Measurements from ENCODE around the gene FAM180B. TPM values are rescaled to one million over a fixed set of nuclear protein-coding genes. Genes with fewer than 3 reads are reported as not detected.

The FAM180B gene
- total and polyA plus RNA-seq, 2 experiments from 2014 or later, result not detected

Small RNA genes lying within 50 kb of the gene (small RNA-seq; reads per million reads assigned to genes)
- gene RN7SL652P (ENCODE audit: low replicate concordance) (not detected), gene RNU5E-10P (ENCODE audit: low replicate concordance) (not detected)

Other genes with a start within 250 kb of the FAM180B start
- gene MYBPC3, start 234.0 kb upstream of the FAM180B start, total RNA-seq (2014; rRNA removed; shearing (Covaris generic)), result not detected in 2 replicates
- 0.24 TPM in 1 of 2 replicates, not detected in the other for gene MYBPC3, start 234.0 kb upstream of the FAM180B start, polyA plus RNA-seq (2016; fragmentation: Nextera tagmentation; extraction: Ambion mirVana)
- gene SPI1, start 208.1 kb upstream of the FAM180B start, total RNA-seq (2014; rRNA removed; shearing (Covaris generic)), result not detected in 2 replicates
- gene SPI1, start 208.1 kb upstream of the FAM180B start, polyA plus RNA-seq (2016; fragmentation: Nextera tagmentation; extraction: Ambion mirVana), result 0.19 and 0.23 TPM in 2 replicates
- 32.7 TPM in 2 replicates for gene SLC39A13, start 178.1 kb upstream of the FAM180B start, total RNA-seq (2014; rRNA removed; shearing (Covaris generic))
- gene SLC39A13, start 178.1 kb upstream of the FAM180B start, polyA plus RNA-seq (2016; fragmentation: Nextera tagmentation; extraction: Ambion mirVana), result 15.8 TPM in 2 replicates
- 147 and 149 TPM in 2 replicates for gene PSMC3, start 160.2 kb upstream of the FAM180B start, total RNA-seq (2014; rRNA removed; shearing (Covaris generic))
- gene PSMC3, start 160.2 kb upstream of the FAM180B start, polyA plus RNA-seq (2016; fragmentation: Nextera tagmentation; extraction: Ambion mirVana), result 173 and 190 TPM in 2 replicates
- 0.17 TPM in 1 of 2 replicates, not detected in the other for gene RAPSN, start 137.5 kb upstream of the FAM180B start, total RNA-seq (2014; rRNA removed; shearing (Covaris generic))
- gene RAPSN, start 137.5 kb upstream of the FAM180B start, polyA plus RNA-seq (2016; fragmentation: Nextera tagmentation; extraction: Ambion mirVana), result 0.23 and 0.59 TPM in 2 replicates
- 233 TPM in 2 replicates for gene CELF1, start 33.5 kb upstream of the FAM180B start, total RNA-seq (2014; rRNA removed; shearing (Covaris generic))
- gene CELF1, start 33.5 kb upstream of the FAM180B start, polyA plus RNA-seq (2016; fragmentation: Nextera tagmentation; extraction: Ambion mirVana), result 124 and 134 TPM in 2 replicates
- gene PTPMT1, start 21.1 kb upstream of the FAM180B start, total RNA-seq (2014; rRNA removed; shearing (Covaris generic)), result 87.0 and 109 TPM in 2 replicates
- 106 and 109 TPM in 2 replicates for gene PTPMT1, start 21.1 kb upstream of the FAM180B start, polyA plus RNA-seq (2016; fragmentation: Nextera tagmentation; extraction: Ambion mirVana)
- gene KBTBD4, start 7.7 kb upstream of the FAM180B start, total RNA-seq (2014; rRNA removed; shearing (Covaris generic)), result 16.6 and 17.2 TPM in 2 replicates
- gene KBTBD4, start 7.7 kb upstream of the FAM180B start, polyA plus RNA-seq (2016; fragmentation: Nextera tagmentation; extraction: Ambion mirVana), result 4.1 and 5.8 TPM in 2 replicates
- 99.5 and 108 TPM in 2 replicates for gene NDUFS3, start 7.6 kb upstream of the FAM180B start, total RNA-seq (2014; rRNA removed; shearing (Covaris generic))
- gene NDUFS3, start 7.6 kb upstream of the FAM180B start, polyA plus RNA-seq (2016; fragmentation: Nextera tagmentation; extraction: Ambion mirVana), result 168 and 185 TPM in 2 replicates
- 6.6 TPM in 2 replicates for gene C1QTNF4, start 7.7 kb downstream of the FAM180B start, total RNA-seq (2014; rRNA removed; shearing (Covaris generic))
- gene C1QTNF4, start 7.7 kb downstream of the FAM180B start, polyA plus RNA-seq (2016; fragmentation: Nextera tagmentation; extraction: Ambion mirVana), result 5.2 and 5.7 TPM in 2 replicates
- 90.9 and 92.0 TPM in 2 replicates for gene MTCH2, start 55.9 kb downstream of the FAM180B start, total RNA-seq (2014; rRNA removed; shearing (Covaris generic))
- gene MTCH2, start 55.9 kb downstream of the FAM180B start, polyA plus RNA-seq (2016; fragmentation: Nextera tagmentation; extraction: Ambion mirVana), result 155 and 163 TPM in 2 replicates
- 1.6 and 5.6 TPM in 2 replicates for gene AGBL2, start 128.7 kb downstream of the FAM180B start, total RNA-seq (2014; rRNA removed; shearing (Covaris generic))
- 2.1 and 5.1 TPM in 2 replicates for gene AGBL2, start 128.7 kb downstream of the FAM180B start, polyA plus RNA-seq (2016; fragmentation: Nextera tagmentation; extraction: Ambion mirVana)
- 64.0 and 102 TPM in 2 replicates for gene FNBP4, start 180.7 kb downstream of the FAM180B start, total RNA-seq (2014; rRNA removed; shearing (Covaris generic))
- 45.1 and 55.5 TPM in 2 replicates for gene FNBP4, start 180.7 kb downstream of the FAM180B start, polyA plus RNA-seq (2016; fragmentation: Nextera tagmentation; extraction: Ambion mirVana)